Measurements from ENCODE around the gene VARS1.
"Not testable (repeated sequence)": the region's sequence is repeated elsewhere in the genome, so short reads cannot be mapped to it uniquely, and the experiment has no call there.

The VARS1 gene

DNA sequence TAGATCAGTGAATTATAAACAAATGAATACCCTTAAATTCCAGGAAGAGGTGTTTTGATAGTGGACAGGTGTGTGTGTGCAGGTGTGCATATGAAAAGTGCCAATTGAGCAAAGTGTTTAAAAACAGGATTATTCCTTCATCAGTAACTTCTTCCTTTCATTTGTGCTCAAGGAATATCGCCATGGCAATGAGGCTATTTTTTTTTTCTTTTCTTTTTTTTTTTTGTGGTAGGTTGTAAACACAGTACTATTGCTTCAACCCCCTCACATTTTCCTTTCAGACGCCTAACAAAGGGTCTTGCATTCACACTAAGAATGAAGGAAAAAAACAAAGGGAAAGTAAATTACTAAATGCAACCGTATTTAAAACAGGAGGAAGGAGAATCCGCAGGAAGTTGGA lies 30.0 kb upstream of the VARS1 start:
- no peaks in the 10 kb centered on the region for H3K9me3 ChIP-seq
- peak overlapping the region; percentile 95 for H3K27ac ChIP-seq
- H3K4me3 ChIP-seq (ENCODE audit: low read depth in 1 of 2, low read length in 1 of 2) = no peak overlapping the region
- no peaks in the 10 kb centered on the region for H3K36me3 ChIP-seq
- TF ChIP-seq, protein P1, sequence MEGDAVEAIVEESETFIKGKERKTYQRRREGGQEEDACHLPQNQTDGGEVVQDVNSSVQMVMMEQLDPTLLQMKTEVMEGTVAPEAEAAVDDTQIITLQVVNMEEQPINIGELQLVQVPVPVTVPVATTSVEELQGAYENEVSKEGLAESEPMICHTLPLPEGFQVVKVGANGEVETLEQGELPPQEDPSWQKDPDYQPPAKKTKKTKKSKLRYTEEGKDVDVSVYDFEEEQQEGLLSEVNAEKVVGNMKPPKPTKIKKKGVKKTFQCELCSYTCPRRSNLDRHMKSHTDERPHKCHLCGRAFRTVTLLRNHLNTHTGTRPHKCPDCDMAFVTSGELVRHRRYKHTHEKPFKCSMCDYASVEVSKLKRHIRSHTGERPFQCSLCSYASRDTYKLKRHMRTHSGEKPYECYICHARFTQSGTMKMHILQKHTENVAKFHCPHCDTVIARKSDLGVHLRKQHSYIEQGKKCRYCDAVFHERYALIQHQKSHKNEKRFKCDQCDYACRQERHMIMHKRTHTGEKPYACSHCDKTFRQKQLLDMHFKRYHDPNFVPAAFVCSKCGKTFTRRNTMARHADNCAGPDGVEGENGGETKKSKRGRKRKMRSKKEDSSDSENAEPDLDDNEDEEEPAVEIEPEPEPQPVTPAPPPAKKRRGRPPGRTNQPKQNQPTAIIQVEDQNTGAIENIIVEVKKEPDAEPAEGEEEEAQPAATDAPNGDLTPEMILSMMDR (IDR thresholded peaks at IDR 0.05) = no peak
- peaks cover 63 to 70% of the 10 kb centered on the region in 2 experiments for H3K4me1 ChIP-seq (ENCODE audit: control insufficient read depth in 1 of 2, insufficient read depth in 1 of 2, low read depth in 1 of 2, low read length in 1 of 2)
- no peaks in the 10 kb centered on the region for H3K27me3 ChIP-seq

DNA sequence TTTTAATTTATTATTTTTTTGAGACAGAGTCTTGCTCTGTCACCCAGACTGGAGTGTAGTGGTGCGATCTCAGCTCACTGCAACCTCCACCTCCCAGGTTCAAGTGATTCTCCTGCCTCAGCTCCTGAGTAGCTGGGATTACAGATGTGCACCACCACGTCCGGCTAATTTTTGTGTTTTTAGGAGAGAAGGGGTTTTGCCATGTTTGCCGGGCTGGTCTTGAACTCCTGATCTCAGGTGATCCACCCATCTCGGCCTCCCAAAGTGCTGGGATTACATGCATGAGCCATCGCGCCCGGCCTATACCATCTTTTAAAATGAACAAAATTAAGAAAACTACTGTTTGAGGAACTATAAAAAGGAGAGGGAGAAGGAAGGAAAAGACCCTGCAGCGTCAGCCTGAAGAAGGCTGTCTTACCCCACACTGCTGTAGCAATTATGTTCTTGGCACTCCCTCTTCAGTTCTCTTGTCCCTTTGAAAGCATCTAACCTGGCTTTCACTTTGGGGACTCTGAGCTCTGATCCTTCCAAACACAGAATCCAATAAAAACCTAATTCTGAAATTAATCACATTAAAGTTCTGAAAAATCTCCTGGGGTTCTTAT lies 28.1 kb upstream of the VARS1 start:
- H3K4me3 ChIP-seq (ENCODE audit: low read depth in 1 of 2, low read length in 1 of 2) = peak overlapping the region in 1 of 2 experiments; percentile 18
- H3K27ac ChIP-seq = peak overlapping the region; percentile 90
- H3K27me3 ChIP-seq, H3K36me3 ChIP-seq, H3K9me3 ChIP-seq: not testable (repeated sequence)
- peaks cover 77 to 79% of the 10 kb centered on the region in 2 experiments for H3K4me1 ChIP-seq (ENCODE audit: control insufficient read depth in 1 of 2, insufficient read depth in 1 of 2, low read depth in 1 of 2, low read length in 1 of 2)

DNA sequence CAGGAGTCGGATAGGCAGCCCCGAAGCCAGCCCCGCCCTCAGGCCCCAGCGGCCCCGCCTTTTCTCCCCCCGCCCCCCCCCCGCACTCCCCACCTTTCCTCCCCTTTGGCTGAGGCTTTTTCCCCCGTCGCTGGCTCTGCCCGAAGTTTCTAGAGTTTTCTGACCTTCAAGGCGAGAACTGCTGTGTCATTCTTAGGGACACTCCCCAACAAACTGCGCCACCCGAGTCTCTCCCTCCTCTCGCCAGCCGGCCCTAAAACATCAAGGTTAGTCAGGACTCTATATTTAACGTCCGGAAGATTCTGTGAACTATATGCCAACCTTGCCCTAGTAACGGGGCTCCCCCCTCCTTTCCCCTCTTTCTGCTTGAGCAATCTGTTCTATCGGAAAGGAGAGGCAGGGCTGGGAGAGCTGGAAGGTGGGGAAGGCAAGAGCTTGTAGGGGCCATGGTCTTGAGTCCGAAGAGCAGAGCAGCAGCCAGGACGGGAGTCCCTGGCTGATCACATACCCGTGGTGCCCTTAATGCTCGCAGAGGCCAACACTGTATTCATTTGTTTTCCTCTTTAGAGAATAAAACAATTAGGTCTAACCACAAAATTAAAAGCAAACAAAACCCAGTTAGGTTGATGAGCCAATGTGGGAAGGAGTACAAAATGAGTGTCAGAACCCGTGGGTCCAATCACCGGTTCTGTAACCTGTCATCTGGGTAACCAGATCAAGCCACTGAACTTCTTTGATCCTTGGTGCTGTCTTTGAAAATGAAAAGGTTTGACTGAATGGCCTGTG lies 26.7 kb upstream of the VARS1 start:
- peak overlapping the region; percentile 80 to 96 for H3K4me3 ChIP-seq (ENCODE audit: low read depth in 1 of 2, low read length in 1 of 2)
- H3K27ac ChIP-seq = peak overlapping the region; percentile 90
- no peaks in the 10 kb centered on the region for H3K36me3 ChIP-seq
- peaks cover 81 to 91% of the 10 kb centered on the region in 2 experiments for H3K4me1 ChIP-seq (ENCODE audit: control insufficient read depth in 1 of 2, insufficient read depth in 1 of 2, low read depth in 1 of 2, low read length in 1 of 2)
- H3K27me3 ChIP-seq = no peaks in the 10 kb centered on the region
- H3K9me3 ChIP-seq = no peaks in the 10 kb centered on the region
- TF ChIP-seq, protein P1 (IDR thresholded peaks at IDR 0.05) = no peak

DNA sequence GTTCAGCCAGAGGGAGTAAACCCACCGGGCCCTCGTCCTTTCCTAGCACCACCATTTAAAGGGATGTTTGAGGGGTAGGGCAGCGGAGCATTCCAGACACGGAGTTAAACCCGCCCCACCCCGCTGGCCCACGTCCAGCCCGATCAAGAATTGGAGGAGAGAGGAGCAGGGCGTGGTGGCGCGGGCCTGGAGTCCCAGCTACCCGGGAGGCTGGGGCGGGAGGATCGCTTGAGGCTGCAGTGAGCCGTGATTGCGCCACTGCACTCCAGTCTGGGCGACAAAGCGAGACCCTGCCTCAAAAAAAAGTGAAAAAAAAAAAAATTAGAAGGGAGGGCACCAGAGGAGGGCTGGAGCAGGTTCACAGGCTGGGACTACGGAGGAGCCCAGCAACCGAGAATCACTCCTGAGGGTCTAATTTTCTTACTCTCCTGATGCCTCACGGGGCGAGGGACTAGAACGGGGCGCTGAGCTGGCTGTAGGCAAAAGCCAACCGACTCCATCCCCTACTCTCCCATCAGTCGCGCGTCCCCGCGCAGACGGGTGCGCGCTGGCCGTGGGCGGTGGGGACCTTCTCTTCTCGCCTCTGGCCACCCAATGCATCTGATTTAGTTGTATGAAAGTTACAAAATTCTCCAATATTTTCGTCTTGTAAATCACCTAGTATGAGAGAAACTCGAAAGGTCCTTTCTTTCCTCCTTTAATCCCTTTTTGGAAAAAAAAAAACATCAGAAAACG lies 25.9 kb upstream of the VARS1 start:
- Histone ChIP-seq H3K9me3 (no peaks in the 10 kb centered on the region), H3K36me3 (no peaks in the 10 kb centered on the region), H3K4me3 (ENCODE audit: low read depth in 1 of 2, low read length in 1 of 2) (peak overlapping the region; percentile 80 to 96), H3K4me1 (ENCODE audit: control insufficient read depth in 1 of 2, insufficient read depth in 1 of 2, low read depth in 1 of 2, low read length in 1 of 2) (peaks cover 76 to 86% of the 10 kb centered on the region in 2 experiments), H3K27ac (peak overlapping the region; percentile 90), H3K27me3 (no peaks in the 10 kb centered on the region)
- TF ChIP-seq, protein P1 (IDR thresholded peaks at IDR 0.05) = no peak

DNA sequence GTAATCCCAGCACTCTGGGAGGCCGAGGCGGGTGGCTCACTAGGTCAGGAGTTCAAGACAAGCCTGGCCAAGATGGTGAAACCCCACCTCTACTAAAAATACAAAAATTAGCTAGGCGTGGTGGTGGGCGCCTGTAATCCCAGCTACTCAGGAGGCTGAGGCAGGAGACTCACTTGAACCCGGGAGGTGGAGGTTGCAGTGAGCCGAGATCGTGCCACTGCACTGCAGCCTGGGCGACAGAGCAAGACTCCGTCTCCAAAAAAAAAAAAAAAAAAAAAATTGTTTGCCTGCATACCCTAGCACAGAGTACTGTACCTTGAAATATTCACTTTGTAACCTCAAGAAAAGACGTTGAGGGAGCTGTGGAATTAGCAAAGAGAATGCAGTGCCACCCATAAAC lies 24.8 kb upstream of the VARS1 start:
- Histone ChIP-seq H3K4me1 (ENCODE audit: control insufficient read depth in 1 of 2, insufficient read depth in 1 of 2, low read depth in 1 of 2, low read length in 1 of 2) (peaks cover 67 to 75% of the 10 kb centered on the region in 2 experiments), H3K4me3 (ENCODE audit: low read depth in 1 of 2, low read length in 1 of 2) (peak overlapping the region; percentile 80 to 94), H3K27ac (peak overlapping the region; percentile 90)
- H3K27me3 ChIP-seq, H3K9me3 ChIP-seq, H3K36me3 ChIP-seq: not testable (repeated sequence)

DNA sequence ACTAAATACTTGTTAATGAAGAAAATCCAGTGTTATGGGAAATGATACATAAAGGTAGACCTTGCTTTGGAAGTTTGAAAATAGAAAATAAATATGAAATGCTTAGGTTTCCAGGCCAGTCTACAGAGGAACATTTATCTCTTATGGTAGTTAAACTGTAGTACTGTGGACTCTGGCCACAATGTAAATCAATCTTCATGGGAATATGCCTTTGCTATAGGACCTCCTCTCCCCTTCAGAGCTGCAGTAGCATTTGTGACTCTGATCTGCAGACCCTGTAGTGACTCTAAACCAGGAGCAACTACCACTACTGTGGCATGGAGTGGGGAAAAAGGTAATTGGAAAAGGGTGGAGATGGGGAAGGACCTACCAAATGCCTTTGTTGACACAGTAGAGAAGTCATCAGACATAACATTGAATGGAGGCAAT lies 24.3 kb upstream of the VARS1 start:
- Histone ChIP-seq H3K36me3 (no peaks in the 10 kb centered on the region), H3K9me3 (no peaks in the 10 kb centered on the region), H3K4me3 (ENCODE audit: low read depth in 1 of 2, low read length in 1 of 2) (peak overlapping the region; percentile 80 to 94), H3K27ac (peak overlapping the region; percentile 29), H3K27me3 (no peaks in the 10 kb centered on the region), H3K4me1 (ENCODE audit: control insufficient read depth in 1 of 2, insufficient read depth in 1 of 2, low read depth in 1 of 2, low read length in 1 of 2) (peaks cover 65 to 71% of the 10 kb centered on the region in 2 experiments)
- TF ChIP-seq, protein P1 (IDR thresholded peaks at IDR 0.05) = no peak

DNA sequence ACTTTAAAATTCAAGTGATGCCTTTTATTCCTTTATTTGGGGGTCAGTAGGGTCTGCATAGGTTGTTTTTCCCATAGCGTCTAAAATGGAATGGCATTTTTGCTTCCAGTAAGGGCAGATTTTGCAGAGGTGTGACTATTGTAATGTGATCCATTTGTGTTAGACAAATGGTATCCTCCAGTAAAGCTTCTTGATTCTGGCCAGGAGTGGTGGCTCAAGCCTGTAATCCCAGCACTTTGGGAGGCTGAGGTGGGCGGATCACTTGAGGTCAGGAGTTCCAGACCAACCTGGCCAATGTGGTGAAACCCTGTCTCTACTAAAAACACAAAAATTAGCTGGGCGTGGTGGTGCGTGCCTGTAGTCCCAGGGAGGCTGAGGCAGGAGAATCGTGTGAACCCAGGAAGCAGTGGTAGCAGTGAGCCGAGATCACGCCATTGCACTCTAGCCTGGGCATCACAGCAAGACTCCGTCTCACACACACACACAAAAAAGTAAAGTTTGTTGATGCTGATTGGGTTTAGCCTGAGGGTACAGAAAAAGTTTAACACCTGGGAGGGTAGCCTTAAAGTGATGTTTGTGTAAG lies 22.5 kb upstream of the VARS1 start:
- Histone ChIP-seq H3K27ac (peak overlapping the region; percentile 91), H3K4me3 (ENCODE audit: low read depth in 1 of 2, low read length in 1 of 2) (peak overlapping the region; percentile 80 to 94), H3K4me1 (ENCODE audit: control insufficient read depth in 1 of 2, insufficient read depth in 1 of 2, low read depth in 1 of 2, low read length in 1 of 2) (peaks cover 65 to 68% of the 10 kb centered on the region in 2 experiments)
- not testable (repeated sequence) for H3K27me3 ChIP-seq, H3K9me3 ChIP-seq, H3K36me3 ChIP-seq

DNA sequence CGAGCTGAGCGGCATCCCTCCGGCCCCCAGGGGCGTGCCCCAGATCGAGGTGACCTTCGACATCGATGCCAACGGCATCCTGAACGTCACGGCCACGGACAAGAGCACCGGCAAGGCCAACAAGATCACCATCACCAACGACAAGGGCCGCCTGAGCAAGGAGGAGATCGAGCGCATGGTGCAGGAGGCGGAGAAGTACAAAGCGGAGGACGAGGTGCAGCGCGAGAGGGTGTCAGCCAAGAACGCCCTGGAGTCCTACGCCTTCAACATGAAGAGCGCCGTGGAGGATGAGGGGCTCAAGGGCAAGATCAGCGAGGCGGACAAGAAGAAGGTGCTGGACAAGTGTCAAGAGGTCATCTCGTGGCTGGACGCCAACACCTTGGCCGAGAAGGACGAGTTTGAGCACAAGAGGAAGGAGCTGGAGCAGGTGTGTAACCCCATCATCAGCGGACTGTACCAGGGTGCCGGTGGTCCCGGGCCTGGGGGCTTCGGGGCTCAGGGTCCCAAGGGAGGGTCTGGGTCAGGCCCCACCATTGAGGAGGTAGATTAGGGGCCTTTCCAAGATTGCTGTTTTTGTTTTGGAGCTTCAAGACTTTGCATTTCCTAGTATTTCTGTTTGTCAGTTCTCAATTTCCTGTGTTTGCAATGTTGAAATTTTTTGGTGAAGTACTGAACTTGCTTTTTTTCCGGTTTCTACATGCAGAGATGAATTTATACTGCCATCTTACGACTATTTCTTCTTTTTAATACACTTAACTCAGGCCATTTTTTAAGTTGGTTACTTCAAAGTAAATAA lies 21.8 kb upstream of the VARS1 start:
- not testable (repeated sequence) for H3K36me3 ChIP-seq, H3K27me3 ChIP-seq, H3K9me3 ChIP-seq
- H3K4me3 ChIP-seq (ENCODE audit: low read depth in 1 of 2, low read length in 1 of 2) = peak overlapping the region; percentile 80 to 94
- peak overlapping the region; percentile 91 for H3K27ac ChIP-seq
- H3K4me1 ChIP-seq (ENCODE audit: control insufficient read depth in 1 of 2, insufficient read depth in 1 of 2, low read depth in 1 of 2, low read length in 1 of 2) = peaks cover 65 to 68% of the 10 kb centered on the region in 2 experiments

All from neutrophil (primary cell).